SK-MEL-5 (cell line): ENCODE data around the gene RYR2. TPM values are rescaled to one million over a fixed set of nuclear protein-coding genes. Genes with fewer than 3 reads are reported as not detected.
A peak's percentile ranks its signal among the peaks of the same experiment; 100 is the strongest.
"Not testable (repeated sequence)": the region's sequence is repeated elsewhere in the genome, so short reads cannot be mapped to it uniquely, and the experiment has no call there.

Source experiments
- DNase-seq: peaks from one replicate; pipeline ENCODE4 v3.0.0-alpha.2; 2016; ENCODE audit warnings: low read depth, low spot score
- in situ Hi-C: cut with HindIII; loops from 2 replicates; pipeline ENCODE4 v1.10.0; 2016; ENCODE audit warnings: low sequenced_read_pairs, high pct_unique_total_duplicates, low pct_unique_long_range_greater_than_20kb
- total RNA-seq: library from RNA; depleted of rRNA; stranded (reverse); fragments of >200 nt; shearing (Covaris generic); gene quantifications from 2 replicates; pipeline ENCODE4 v1.2.3, GENCODE V29; 2014

RYR2 gene
- total RNA-seq, 1 experiment from 2014 or later: 0.29 TPM

DNA sequence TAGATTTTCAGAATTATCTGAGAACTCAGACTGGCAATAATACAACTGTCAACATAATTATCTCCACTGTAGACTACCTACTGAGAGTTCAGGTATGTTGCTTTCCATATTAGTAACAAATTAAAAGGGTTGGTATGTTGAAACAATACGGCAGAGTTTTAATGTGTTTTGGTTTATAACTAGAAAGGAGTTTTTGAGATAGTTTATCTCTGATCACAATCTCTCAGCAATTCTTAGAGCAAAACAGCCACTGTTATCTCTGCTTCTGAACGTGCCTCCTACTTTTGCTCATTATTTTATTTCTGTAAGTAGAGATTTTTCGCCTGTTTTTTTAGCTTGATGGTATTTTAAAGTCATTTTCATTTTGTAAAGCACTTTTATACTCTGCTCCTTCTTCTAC is 730.0 kb downstream of the RYR2 start:
- in situ Hi-C loops: no loop called here
- no peak for DNase-seq

- no peak for DNase-seq
- in situ Hi-C loops: no loop called here
These were observed 732.3 kb downstream of the RYR2 start for GRCh38 chr1:237774246-237774645.

DNA sequence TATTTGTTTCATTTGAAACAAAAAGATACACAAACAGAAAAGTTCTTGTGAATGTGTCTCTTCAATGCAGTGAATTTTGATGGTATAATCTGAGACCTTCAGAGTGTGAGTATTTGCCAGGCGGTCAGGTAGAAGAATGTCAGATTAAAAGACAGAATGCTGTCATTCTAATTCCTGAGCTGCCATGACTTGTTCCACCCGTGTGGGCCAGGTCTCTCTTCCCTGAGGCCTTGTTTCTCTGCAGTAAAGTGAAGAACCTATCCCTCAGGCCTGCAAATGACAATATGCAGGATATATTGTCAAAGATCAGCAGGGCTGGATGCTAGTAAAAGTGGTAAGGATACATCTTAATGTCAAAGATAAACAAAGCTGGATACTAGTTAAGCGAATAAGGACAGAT is 737.4 kb downstream of the RYR2 start:
- DNase-seq: no peak
- in situ Hi-C loops: no loop called here

- DNase-seq: no peak
- in situ Hi-C loops: no loop called here
These were observed 744.2 kb downstream of the RYR2 start for GRCh38 chr1:237786066-237786719.

- DNase-seq: no peak
- in situ Hi-C loops: no loop called here
These were observed 746.1 kb downstream of the RYR2 start for GRCh38 chr1:237788069-237788468.

DNA sequence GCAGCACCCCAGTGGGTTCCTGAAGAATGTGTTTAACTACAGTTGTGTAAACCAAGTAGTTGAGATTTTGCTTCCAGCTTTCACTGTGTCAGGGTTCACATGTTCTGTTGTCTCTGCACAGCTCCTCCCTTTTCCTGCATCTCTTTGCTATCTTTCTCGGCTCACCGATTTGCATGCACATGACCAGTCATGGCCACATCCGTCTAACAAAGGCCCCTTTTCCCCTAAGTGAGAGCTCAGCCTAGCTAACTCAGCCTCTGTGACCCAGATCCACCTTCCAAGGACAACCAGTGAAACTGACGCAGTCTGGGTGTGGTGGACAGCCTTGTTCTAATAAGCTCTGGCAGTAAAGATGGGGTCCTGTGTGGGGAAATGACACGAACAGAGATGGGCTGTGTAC is 747.6 kb downstream of the RYR2 start:
- in situ Hi-C loops: no loop called here
- peak; percentile 13 for DNase-seq

- in situ Hi-C loops: no loop called here
- DNase-seq: no peak
These were observed 749.6 kb downstream of the RYR2 start for GRCh38 chr1:237791592-237791991.

DNA sequence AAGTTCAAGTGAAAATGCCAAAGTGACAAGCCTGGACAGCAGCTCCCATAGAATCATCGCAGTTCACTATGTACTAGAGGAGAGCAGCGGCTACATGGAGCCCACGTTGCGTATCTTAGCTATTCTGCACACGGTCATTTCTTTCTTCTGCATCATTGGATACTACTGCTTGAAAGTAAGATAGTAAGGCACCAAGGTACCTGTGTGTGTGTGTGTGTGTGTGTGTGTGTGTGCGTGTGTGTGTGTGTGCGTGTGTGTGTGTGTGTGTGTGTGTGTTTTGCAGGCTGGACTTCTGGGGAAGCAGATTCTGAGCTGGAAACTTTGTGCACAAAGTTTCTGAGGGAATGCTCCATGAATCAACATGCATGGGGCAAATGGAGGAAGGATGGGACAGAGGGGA is 750.2 kb downstream of the RYR2 start:
- DNase-seq: no peak
- in situ Hi-C loops: no loop called here

GRCh38 chr1:237792726-237793125 is 750.7 kb downstream of the RYR2 start:
- DNase-seq: no peak
- in situ Hi-C loops: no loop called here

DNA sequence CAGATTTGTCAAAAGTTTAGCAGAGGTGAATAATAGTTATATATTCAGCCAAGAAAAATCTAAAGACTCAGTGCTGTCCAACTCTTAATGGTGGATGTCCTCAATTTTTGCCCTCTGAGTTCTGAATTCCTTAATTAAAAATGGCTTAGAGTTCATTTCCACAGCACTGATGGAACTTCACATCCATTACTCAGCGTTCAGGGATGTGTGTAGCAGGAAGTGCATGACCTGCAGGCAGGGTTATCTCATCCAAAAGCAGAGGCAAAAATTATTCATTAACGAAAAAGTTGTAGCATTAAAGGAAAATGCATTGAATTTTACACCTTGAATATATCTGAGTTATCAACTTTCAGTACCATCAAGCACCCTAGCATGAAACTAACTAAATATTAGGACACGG is 752.1 kb downstream of the RYR2 start:
- DNase-seq: no peak
- in situ Hi-C loops: no loop called here

DNA sequence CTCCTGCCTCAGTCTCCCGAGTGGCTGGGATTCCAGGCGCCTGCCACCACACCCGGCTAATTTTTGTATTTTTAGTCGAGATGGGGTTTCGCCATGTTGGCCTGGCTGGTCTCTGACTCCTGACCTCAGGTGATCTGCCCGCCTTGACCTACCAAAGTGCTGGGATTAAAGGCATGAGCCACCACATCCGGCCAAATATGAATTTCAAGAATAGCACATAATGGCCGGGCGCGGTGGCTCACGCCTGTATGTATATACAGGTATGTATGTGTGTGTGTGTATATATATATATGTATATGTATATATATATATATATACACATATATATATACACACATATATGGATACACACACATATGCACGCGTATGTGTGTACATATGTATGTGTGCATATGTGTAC is 753.6 kb downstream of the RYR2 start:
- in situ Hi-C loops: no loop called here
- DNase-seq: no peak

DNA sequence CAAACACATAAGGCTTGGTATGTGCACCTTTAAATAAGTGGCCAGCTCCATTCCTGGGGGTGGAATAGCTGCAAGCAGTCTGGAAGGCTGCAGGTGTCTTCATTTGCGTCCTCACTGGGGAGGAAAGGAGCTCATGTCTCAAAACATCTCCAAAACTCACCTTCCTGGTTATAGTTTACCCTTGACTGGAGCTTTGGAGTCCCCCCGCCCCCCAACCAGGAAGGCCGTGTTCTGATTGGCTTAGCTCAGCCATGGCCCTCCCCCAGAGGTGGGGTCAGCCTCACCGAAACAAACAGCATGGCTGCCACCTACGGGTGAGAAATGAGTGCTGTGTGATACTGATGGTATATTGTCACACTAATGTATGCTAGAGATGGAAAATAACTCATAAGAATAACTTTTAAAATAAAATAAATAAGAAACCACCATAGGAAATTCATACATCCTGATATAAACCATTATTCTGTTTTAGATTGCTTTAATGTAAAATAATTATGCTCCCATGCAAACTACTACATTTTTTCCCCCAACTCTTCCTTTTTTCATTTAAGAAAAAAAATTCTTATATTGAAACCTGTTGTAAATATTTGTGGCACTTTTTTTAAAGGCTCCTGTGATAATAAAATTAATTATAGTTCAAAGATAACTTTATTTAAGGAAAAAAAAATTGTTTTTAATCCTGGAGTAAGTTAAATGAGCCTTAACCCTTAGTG is 757.9 kb downstream of the RYR2 start:
- peak; percentile 92 for DNase-seq
- in situ Hi-C loops: no loop called here

DNA sequence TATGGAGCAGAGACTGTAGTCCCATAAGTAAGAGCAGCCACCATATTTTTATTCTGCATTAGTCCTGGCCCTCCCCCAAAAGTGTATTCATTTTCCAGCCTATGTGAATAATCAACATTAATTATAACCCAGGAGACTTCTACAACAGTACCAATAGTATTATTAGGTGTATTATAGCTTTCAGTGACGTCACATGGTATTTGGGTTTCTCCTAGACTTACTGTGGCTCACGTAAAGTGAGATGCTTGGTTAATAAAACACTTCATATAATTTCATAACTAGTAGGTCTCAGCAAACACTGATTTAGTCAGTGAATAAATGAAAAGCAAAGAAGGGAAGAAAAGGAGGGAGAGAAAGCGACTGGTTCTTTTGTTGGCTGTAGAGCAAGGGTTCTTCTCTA is 762.5 kb downstream of the RYR2 start:
- in situ Hi-C loops: no loop called here
- no peak for DNase-seq

- DNase-seq: no peak
- in situ Hi-C loops: no loop called here
These were observed 767.1 kb downstream of the RYR2 start for GRCh38 chr1:237809099-237809498.

DNA sequence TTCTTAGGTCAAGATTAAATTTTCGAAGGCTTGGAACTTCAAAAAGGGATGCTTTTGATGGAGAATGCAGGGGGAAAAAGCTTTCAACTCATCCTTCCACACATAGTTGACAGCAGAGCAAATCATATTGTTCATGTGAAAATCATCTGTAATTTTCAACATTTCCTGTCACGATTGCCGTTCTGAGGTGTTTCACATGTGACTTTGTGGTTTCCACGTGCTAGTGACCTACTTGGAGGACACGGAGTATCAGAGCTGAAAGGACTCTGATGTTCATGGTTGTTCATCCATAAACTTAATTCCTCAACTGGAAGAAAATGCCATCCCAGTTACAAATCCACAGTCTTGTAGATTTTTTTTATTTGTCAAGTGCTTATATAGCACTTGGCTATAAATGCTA is 769.6 kb downstream of the RYR2 start:
- no peak for DNase-seq
- in situ Hi-C loops: no loop called here

DNA sequence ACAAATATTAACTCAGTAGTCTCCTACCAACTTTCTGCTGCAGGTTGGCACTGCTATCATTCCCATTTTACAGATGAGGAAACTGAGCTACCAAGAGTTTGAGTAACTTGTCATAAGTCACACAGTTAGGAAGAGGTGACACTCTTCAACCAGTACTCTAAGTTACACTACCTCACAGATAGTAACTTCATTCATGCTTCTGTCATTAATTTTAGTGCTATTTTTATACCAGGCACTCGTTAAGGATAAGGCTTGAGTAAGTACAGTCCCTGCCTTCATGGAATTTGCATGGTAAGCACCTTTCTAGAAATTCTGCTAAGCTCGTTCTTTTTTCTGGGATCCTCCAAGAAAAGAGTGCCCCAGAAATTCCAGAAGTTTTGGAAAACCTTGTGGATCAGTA is 770.1 kb downstream of the RYR2 start:
- in situ Hi-C loops: no loop called here
- DNase-seq: no peak

GRCh38 chr1:237814319-237814924 is 772.4 kb downstream of the RYR2 start:
- in situ Hi-C loops: no loop called here

GRCh38 chr1:237817277-237817676 is 775.3 kb downstream of the RYR2 start:
- no peak for DNase-seq
- in situ Hi-C loops: no loop called here

More at GRCh38 chr1:237814319-237814924, 772.4 kb downstream of the RYR2 start:
- DNase-seq: peak; percentile 54

GRCh38 chr1:237820634-237821033 is 778.6 kb downstream of the RYR2 start:
- DNase-seq, in situ Hi-C loops: not testable (repeated sequence)
